ENCODE measurements around the gene SPAM1. TPM values are rescaled to one million over a fixed set of nuclear protein-coding genes. Genes with fewer than 3 reads are reported as not detected.

The SPAM1 gene
- total and polyA plus RNA-seq, 2 experiments from 2014 or later = not detected

- no peaks in the 10 kb centered on the region for H3K9me3 Mint-ChIP-seq
- no peak for ATAC-seq
- H3K36me3 ChIP-seq (ENCODE audit: insufficient read depth) = no peaks in the 10 kb centered on the region
- no peaks in the 10 kb centered on the region for H3K27me3 Mint-ChIP-seq (ENCODE audit: insufficient read depth, low read depth, poor library complexity)
- H3K27ac Mint-ChIP-seq = peak overlapping the region; percentile 37; the same call in 1 of the 2 replicates
- no peaks in the 10 kb centered on the region for H3K27me3 ChIP-seq (ENCODE audit: insufficient read depth)
- no peaks in the 10 kb centered on the region for H4K20me1 ChIP-seq (replicated peaks; ENCODE audit: insufficient read depth)
- H3K4me3 Mint-ChIP-seq = no peak overlapping the region
- no peak overlapping the region for H3K27ac ChIP-seq (ENCODE audit: low read depth)
- H3K4me2 ChIP-seq = no peak overlapping the region
- no peaks in the 10 kb centered on the region for H3K79me2 ChIP-seq (replicated peaks; ENCODE audit: insufficient read depth)
- no peaks in the 10 kb centered on the region for H3F3A ChIP-seq (replicated peaks; ENCODE audit: low read depth)
- no peaks in the 10 kb centered on the region for H3K4me1 ChIP-seq (ENCODE audit: insufficient read depth)
- H3K36me3 Mint-ChIP-seq (ENCODE audit: low read depth) = no peaks in the 10 kb centered on the region
- DNase-seq (ENCODE audit: low spot score) = no peak
- H3K4me3 ChIP-seq = no peak overlapping the region
- H3K4me1 Mint-ChIP-seq = peaks cover 11% of the 10 kb centered on the region
- TF ChIP-seq ZNF331 (CRISPR knock-in tag; IDR thresholded peaks at IDR 0.05; ENCODE audit: low read depth) (no peak), STAT1 (IDR thresholded peaks at IDR 0.05; ENCODE audit: unreplicated experiment) (no peak), NANOG (IDR thresholded peaks at IDR 0.05; ENCODE audit: borderline replicate concordance) (no peak), JUNB (IDR thresholded peaks at IDR 0.05; ENCODE audit: unreplicated experiment) (no peak), CREB1 (CRISPR knock-in tag; IDR thresholded peaks at IDR 0.05; ENCODE audit: low read depth) (no peak), REST (IDR thresholded peaks at IDR 0.05; ENCODE audit: unreplicated experiment) (no peak), ZNF114 (CRISPR knock-in tag; IDR thresholded peaks at IDR 0.05) (no peak), ZNF462 (CRISPR knock-in tag; IDR thresholded peaks at IDR 0.05) (no peak), EZH2phosphoT487 (IDR thresholded peaks at IDR 0.05; ENCODE audit: unreplicated experiment) (no peak), CTCF (conservative IDR thresholded peaks at IDR 0.05; ENCODE audit: low read depth in 2 of 2) (no peak), POLR2AphosphoS5 (IDR thresholded peaks at IDR 0.05; ENCODE audit: low read depth) (no peak), ETS1 (IDR thresholded peaks at IDR 0.05) (no peak)
- H2AFZ ChIP-seq = peak overlapping the region; percentile 90
- H3K9me2 ChIP-seq (ENCODE audit: insufficient read depth) = peaks cover 16% of the 10 kb centered on the region
Observed at GRCh38 chr7:123974326-123974908, 49.4 kb downstream of the SPAM1 start.
